HAP-1 (cell line): ENCODE measurements around the gene NFIC.

ENCODE experiments used
- DNase-seq, 2 experiments: peaks; one replicate each; pipeline ENCODE4 v3.0.0-alpha.2; 2016 to 2020; ENCODE audit warnings: low spot score in 2 of 2
- H3K27me3 ChIP-seq: fragments of 250-450 bp; sonication (Bioruptor Pico); 2 replicates; pipeline ENCODE4 v1.5.1; 2020; ENCODE audit warnings: low read depth, mild to moderate bottlenecking, moderate library complexity
- H3K36me3 ChIP-seq: fragments of 250-450 bp; sonication (Bioruptor Pico); replicated peaks from 2 replicates; pipeline ENCODE4 v1.5.1; 2020; ENCODE audit warnings: mild to moderate bottlenecking
- H3K4me1 ChIP-seq: fragments of 250-450 bp; sonication (Bioruptor Pico); 2 replicates; pipeline ENCODE4 v1.5.1; 2020; ENCODE audit warnings: mild to moderate bottlenecking
- H3K4me3 ChIP-seq: fragments of 250-450 bp; sonication (Bioruptor Pico); 2 replicates; pipeline ENCODE4 v1.5.1; 2020; ENCODE audit warnings: mild to moderate bottlenecking, moderate library complexity
- H3K9me3 ChIP-seq: fragments of 250-450 bp; sonication (Bioruptor Pico); 2 replicates; pipeline ENCODE4 v1.5.1; 2020; ENCODE audit warnings: mild to moderate bottlenecking, moderate library complexity
- in situ Hi-C: fragments of 300-500 bp; cut with MboI; formaldehyde crosslinking; loops from 3 replicates; pipeline ENCODE4 v1.14.3; 2020; ENCODE audit warnings: low sequenced_read_pairs, inconsistent platforms, mixed read lengths

The NFIC gene

DNA sequence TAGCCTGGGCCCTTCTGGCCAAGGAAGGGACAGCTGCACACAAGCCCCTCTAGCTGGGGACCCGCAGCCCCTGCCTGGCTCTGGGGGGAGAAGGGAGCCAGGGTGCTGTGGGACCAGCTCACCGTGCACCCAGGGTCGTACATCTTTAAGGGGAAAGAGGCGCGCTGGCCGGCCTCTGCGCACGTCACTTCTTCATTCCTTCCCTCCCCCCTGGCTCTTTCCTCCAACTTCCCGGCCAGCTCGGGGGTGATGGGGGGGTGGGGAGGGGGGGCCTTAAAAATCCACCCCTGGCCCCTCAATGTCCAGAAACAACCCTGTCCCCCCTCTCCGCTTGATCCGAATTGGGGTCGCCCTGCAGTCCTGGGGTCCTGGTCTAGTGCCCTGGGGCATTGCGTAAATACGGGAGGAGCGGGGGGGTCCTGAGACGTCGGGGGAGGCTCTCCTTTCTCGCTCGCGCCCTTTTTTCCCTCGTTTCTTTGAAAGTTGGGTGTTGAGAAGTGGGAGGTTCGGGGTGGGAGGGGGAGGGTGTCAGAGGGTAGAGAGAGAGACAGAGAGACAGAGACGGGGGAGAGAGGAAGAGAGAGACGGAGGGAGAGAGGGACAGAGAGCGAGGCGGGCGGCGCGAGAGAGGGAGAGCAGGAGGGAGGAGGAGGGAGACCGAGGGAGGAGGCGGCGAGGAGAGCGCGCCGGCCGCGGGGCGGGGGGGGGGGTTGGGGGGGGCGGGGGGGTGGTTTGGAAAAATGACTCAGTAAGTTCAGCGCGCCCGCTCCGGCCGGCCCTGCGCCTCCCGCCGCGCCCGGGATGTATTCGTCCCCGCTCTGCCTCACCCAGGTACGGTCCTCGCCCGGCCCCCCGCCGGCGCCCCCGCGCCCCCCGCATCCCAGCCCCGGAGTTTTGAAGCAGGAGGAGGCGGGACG lies at the start of gene NFIC:
TSS of gene NFIC (plus strand) at position 748 of the 917 bp plus-strand sequence. CDS start at position 802, 54 bp downstream.
- in situ Hi-C loops = no loop called here

DNA sequence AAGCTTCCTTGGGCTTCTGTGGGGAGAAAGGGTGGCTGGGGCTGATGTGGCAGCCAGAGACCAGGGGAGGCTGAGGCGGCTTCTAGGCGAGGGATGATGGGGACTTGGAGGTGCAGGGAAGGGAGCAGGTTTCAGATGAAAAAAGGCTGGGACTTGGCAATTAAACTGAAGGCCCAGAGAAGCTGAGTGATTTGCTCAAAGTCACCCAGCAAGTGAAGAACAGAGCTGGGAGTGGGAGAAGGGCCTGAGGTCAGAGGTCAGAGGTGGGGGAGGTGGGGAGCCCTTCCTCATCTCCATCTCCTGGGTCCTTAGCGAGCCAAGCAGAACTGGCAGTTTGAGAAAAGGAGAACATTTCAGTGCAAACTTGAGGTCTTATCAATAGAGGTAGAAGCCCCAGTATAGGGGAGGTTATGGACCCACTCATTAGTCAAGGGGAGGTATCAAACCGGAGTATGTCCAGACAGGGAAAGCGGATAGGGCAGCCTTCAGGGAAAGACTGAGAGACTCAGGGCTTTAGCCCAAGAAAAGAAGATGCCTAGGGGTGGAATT lies 49.6 kb upstream of the NFIC start:
- Histone ChIP-seq H3K27me3 (peaks cover 17% of the 10 kb centered on the region), H3K9me3 (no peaks in the 10 kb centered on the region), H3K4me1 (no peaks in the 10 kb centered on the region), H3K4me3 (no peak overlapping the region), H3K36me3 (no peaks in the 10 kb centered on the region)
- in situ Hi-C loops = no loop called here
- DNase-seq = no peak

More for the DNA sequence above, at the start of gene NFIC:
- Histone ChIP-seq H3K4me3 (peak within 1 kb of the TSS; percentile 66), H3K9me3 (no peaks in the 10 kb centered on the region), H3K4me1 (peaks cover 28% of the 10 kb centered on the region), H3K27me3 (no peaks in the 10 kb centered on the region), H3K36me3 (no peaks in the 10 kb centered on the region; the same call in none of the 2 replicates)
- DNase-seq = peak; percentile 68 to 84

DNA sequence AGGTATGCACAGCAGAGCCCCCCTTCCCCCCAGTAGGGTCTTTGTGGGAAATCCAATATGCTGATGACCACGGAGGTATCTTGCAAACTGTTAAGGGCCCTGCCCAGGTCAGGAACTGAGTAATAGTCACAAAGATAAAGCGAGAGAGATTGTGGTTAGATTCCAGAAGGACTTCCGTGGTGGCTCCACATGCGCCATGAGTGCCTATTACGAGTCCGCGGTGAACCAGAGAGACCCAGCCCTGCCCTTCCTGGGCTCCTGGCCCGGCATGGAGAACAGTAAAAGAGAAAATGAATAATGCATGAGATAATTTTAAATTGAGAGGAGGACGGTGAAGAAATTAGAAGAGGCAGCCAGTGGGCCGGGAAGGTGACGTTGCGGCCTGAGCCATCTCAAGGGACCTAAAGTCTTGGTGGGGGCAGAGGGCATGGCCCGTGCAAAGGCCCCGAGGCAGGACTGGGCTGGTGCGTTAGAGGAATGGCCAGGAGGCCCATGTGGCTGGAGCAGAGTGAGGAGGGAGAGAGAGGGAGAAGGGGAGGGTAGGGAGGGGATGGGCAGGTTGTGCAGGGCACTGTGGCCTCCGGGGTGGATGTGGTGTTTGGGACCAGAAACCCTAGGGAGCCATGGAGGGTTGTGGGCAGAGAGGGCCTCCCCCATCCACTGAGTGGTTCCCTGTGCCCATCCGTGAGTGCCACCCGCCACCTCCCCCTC lies 46.6 kb upstream of the NFIC start:
- no peaks in the 10 kb centered on the region for H3K4me1 ChIP-seq
- in situ Hi-C loops = loop anchor here (5.0 kb wide), 1 partner anchor 168 kb away; no protein-coding TSS in a partner anchor
- H3K36me3 ChIP-seq = no peaks in the 10 kb centered on the region
- no peak overlapping the region for H3K4me3 ChIP-seq
- no peaks in the 10 kb centered on the region for H3K27me3 ChIP-seq
- H3K9me3 ChIP-seq = no peaks in the 10 kb centered on the region
- no peak for DNase-seq

DNA sequence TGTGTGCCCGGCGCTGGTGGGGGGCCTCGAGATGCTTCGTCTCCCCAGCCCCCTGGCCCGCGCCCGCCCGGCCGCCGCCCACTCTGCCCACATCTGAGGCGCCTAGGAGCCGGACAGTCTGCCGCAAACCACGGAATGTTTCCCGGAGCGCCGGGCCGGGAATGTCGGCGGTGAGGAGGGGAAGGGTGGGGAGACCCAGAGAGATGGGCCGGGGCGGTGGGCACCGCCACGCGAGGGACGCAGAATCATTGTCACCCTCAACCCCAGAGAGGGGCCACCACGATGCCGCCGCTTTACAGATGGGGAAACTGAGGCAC lies 46.1 kb upstream of the NFIC start:
- H3K27me3 ChIP-seq = no peaks in the 10 kb centered on the region
- in situ Hi-C loops = loop anchor here (5.0 kb wide), 1 partner anchor 167 kb away; no protein-coding TSS in a partner anchor
- H3K36me3 ChIP-seq = no peaks in the 10 kb centered on the region

GRCh38 chr19:3320853-3321252 lies 45.5 kb upstream of the NFIC start:
- in situ Hi-C loops = loop anchor here (5.0 kb wide), 1 partner anchor 166 kb away; no protein-coding TSS in a partner anchor
- Histone ChIP-seq H3K4me1 (no peaks in the 10 kb centered on the region), H3K27me3 (no peaks in the 10 kb centered on the region), H3K36me3 (no peaks in the 10 kb centered on the region), H3K4me3 (no peak overlapping the region), H3K9me3 (no peaks in the 10 kb centered on the region)
- no peak for DNase-seq

More for the DNA sequence above, 46.1 kb upstream of the NFIC start:
- Histone ChIP-seq H3K9me3 (no peaks in the 10 kb centered on the region), H3K4me1 (no peaks in the 10 kb centered on the region), H3K4me3 (no peak overlapping the region)
- no peak for DNase-seq

GRCh38 chr19:3321696-3322095 lies 44.7 kb upstream of the NFIC start:
- H3K9me3 ChIP-seq = no peaks in the 10 kb centered on the region
- H3K4me1 ChIP-seq = no peaks in the 10 kb centered on the region
- in situ Hi-C loops = loop anchor here (5.0 kb wide), 1 partner anchor 166 kb away; no protein-coding TSS in a partner anchor

DNA sequence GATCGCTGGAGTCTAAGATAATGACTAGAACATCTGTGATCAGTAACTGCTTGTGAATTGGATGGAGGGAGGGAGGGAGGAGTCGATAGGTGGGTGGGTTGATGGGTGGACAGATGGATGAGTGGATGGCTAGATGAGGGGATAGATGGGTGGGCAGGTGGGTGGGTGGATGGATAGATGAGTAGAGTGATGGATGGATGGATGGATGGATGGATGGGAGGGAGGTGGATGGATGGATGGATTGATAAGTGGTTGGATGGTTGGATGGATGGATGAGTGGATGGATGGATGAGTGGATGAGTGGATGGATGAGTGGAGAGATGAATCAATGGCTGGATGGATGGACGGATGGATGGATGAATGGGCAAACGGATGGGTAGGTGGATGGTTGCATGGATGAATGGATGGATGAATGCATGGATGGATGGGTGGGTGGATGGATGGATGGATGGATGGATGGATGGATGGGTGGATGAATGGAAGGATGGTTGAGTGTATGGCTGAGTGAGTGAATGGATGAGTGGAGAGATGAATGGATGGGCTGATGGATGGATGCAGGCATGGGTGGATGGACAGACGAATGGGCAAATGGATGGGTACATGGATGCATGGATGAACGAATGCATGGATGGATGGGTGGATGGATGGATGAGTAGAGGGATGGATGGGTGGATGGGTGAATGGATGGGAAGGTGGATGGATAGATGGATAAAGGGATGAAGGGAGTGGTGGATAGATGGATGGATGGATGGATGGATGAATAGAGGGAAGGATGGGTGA lies 44.0 kb upstream of the NFIC start:
- H3K4me3 ChIP-seq = no peak overlapping the region
- no peaks in the 10 kb centered on the region for H3K9me3 ChIP-seq
- H3K27me3 ChIP-seq = no peaks in the 10 kb centered on the region
- in situ Hi-C loops = loop anchor here (5.0 kb wide), 1 partner anchor 165 kb away; no protein-coding TSS in a partner anchor
- H3K4me1 ChIP-seq = no peaks in the 10 kb centered on the region
- no peaks in the 10 kb centered on the region for H3K36me3 ChIP-seq
- DNase-seq = no peak

More at GRCh38 chr19:3321696-3322095, 44.7 kb upstream of the NFIC start:
- DNase-seq = no peak
- no peak overlapping the region for H3K4me3 ChIP-seq
- H3K36me3 ChIP-seq = no peaks in the 10 kb centered on the region
- H3K27me3 ChIP-seq = no peaks in the 10 kb centered on the region

DNA sequence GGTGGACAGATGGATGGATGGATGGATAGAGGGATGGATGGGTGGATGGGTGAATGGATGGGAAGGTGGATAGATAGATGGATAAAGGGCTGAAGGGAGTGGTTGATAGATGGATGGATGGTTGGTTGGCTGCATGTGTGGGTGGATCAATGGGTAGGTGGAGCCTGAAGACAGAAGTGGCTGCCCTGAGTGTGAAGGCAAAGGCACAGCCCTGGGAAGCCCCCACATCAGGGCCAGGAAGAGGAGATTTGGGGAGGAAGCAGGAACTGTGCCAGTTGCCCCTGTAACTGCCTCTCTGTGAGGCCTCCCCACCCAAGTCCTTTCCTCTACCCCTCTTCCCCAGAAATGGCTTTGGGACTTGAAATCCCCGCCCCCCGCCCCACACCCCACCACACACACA lies 43.4 kb upstream of the NFIC start:
- Histone ChIP-seq H3K27me3 (no peaks in the 10 kb centered on the region), H3K36me3 (no peaks in the 10 kb centered on the region), H3K4me3 (no peak overlapping the region), H3K9me3 (no peaks in the 10 kb centered on the region), H3K4me1 (no peaks in the 10 kb centered on the region)
- in situ Hi-C loops = loop anchor here (5.0 kb wide), 1 partner anchor 164 kb away; no protein-coding TSS in a partner anchor
- DNase-seq = no peak

DNA sequence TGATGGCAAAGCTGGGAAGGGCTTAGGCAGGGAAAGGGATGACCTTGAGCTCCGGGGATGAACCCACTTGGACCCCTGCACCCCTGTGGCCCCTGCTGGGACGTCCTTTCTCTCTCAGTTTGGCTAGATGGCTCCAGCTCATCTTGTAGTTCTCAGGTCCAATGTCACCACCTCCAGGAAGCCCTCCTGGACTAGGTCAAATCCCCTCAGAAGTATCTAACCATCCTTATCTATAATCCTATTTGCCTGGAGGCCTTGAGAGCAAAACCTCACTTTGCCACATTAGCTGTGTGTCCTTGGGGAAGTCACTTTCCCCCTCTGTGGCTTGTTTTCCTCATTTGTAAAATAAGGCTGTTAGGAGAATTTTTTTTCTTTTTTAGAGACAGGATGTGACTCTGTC lies 42.7 kb upstream of the NFIC start:
- in situ Hi-C loops = loop anchor here (5.0 kb wide), 1 partner anchor 164 kb away; no protein-coding TSS in a partner anchor
- no peaks in the 10 kb centered on the region for H3K4me1 ChIP-seq
- H3K36me3 ChIP-seq = no peaks in the 10 kb centered on the region
- H3K9me3 ChIP-seq = no peaks in the 10 kb centered on the region
- no peak overlapping the region for H3K4me3 ChIP-seq
- no peaks in the 10 kb centered on the region for H3K27me3 ChIP-seq
- no peak for DNase-seq

- Histone ChIP-seq H3K27me3 (no peaks in the 10 kb centered on the region), H3K4me3 (no peak overlapping the region), H3K4me1 (no peaks in the 10 kb centered on the region), H3K36me3 (no peaks in the 10 kb centered on the region), H3K9me3 (no peaks in the 10 kb centered on the region)
- peak in 1 of 2 experiments; percentile 88 for DNase-seq
- in situ Hi-C loops = loop anchor here (5.0 kb wide), 1 partner anchor 163 kb away; no protein-coding TSS in a partner anchor
Observed at GRCh38 chr19:3324405-3324856, 42.0 kb upstream of the NFIC start.

DNA sequence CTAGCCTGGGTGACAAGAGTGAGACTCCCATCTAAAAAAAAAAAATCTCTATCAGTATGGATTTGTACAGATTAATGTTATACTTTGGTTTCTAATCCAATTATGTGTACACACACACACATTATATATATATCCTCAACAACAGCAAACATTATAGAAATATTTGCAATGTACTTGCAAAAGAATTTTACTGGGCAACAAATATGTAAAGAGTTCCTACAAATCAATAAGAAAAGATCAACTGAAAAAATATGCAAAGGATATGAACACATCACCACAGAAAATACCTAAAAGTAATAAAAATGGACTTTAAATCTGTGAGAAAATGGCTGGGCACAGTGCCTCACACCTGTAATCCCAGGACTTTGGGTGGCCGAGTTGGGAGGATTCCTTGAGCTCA lies 40.9 kb upstream of the NFIC start:
- Histone ChIP-seq H3K27me3 (0 out of 2 replicates have a peak, but pooled peaks cover 3% of the 10 kb centered on the region), H3K36me3 (no peaks in the 10 kb centered on the region), H3K4me3 (no peak overlapping the region), H3K4me1 (no peaks in the 10 kb centered on the region), H3K9me3 (no peaks in the 10 kb centered on the region)
- DNase-seq = no peak
- in situ Hi-C loops = no loop called here

GRCh38 chr19:3328743-3329142 lies 37.6 kb upstream of the NFIC start:
- no peaks in the 10 kb centered on the region for H3K9me3 ChIP-seq
- no peaks in the 10 kb centered on the region for H3K36me3 ChIP-seq
- H3K27me3 ChIP-seq = 0 out of 2 replicates have a peak, but pooled peaks cover 5% of the 10 kb centered on the region
- no peaks in the 10 kb centered on the region for H3K4me1 ChIP-seq
- no peak overlapping the region for H3K4me3 ChIP-seq
- no peak for DNase-seq
- in situ Hi-C loops = no loop called here

- no peaks in the 10 kb centered on the region for H3K36me3 ChIP-seq
- H3K4me1 ChIP-seq = no peaks in the 10 kb centered on the region
- 0 out of 2 replicates have a peak, but pooled peaks cover 5% of the 10 kb centered on the region for H3K27me3 ChIP-seq
- no peaks in the 10 kb centered on the region for H3K9me3 ChIP-seq
- H3K4me3 ChIP-seq = no peak overlapping the region
- DNase-seq = no peak
- in situ Hi-C loops = no loop called here
Observed at GRCh38 chr19:3330047-3330446, 36.3 kb upstream of the NFIC start.
